T-helper 17 cell (primary cell): Measurements from ENCODE around the gene TFE3. TPM values are rescaled to one million over a fixed set of nuclear protein-coding genes. Genes with fewer than 3 reads are reported as not detected.

ENCODE experiments used
- total RNA-seq, 4 donors: library from RNA in 2 of 4; stranded (reverse) in 2 of 4; gene quantifications; one replicate each; pipeline ENCODE4 v1.2.3 and lab custom pipeline; 2022 to 2026

The TFE3 gene
- total RNA-seq, 2 donors from 2014 or later: 38.9 to 46.4 TPM

Other genes starting within 250 kb of the TFE3 start
- gene HDAC6, start 241.3 kb downstream of the TFE3 start, total RNA-seq: 10 to 100 TPM; 83.4 to 84.4 TPM
- not detected for gene ERAS, start 216.8 kb downstream of the TFE3 start, total RNA-seq
- 10 to 100 TPM in 1 of 2 donors, 1 to 10 TPM in 1; 9.6 to 14.2 TPM for gene PCSK1N, start 207.7 kb downstream of the TFE3 start, total RNA-seq
- gene TIMM17B, start 145.6 kb downstream of the TFE3 start, total RNA-seq: 10 to 100 TPM; 33.6 to 41.9 TPM
- 10 to 100 TPM; 66.7 to 68.8 TPM for gene PQBP1, start 145.4 kb downstream of the TFE3 start, total RNA-seq
- 10 to 100 TPM; 34.8 to 50.7 TPM for gene SLC35A2, start 131.7 kb downstream of the TFE3 start, total RNA-seq
- 100 to 1,000 TPM; 301 to 481 TPM for gene PIM2, start 124.3 kb downstream of the TFE3 start, total RNA-seq
- 10 to 100 TPM; 91.0 to 91.6 TPM for gene OTUD5, start 85.8 kb downstream of the TFE3 start, total RNA-seq
- gene KCND1, start 71.5 kb downstream of the TFE3 start, total RNA-seq: 1 to 10 TPM; 2.2 to 3.2 TPM
- gene GRIPAP1, start 41.1 kb downstream of the TFE3 start, total RNA-seq: 100 to 1,000 TPM; 107 to 123 TPM
- gene CCDC120, start 15.6 kb upstream of the TFE3 start, total RNA-seq: 10 to 100 TPM; 10.8 to 11.8 TPM
- 10 to 100 TPM; 18.8 to 20.6 TPM for gene PRAF2, start 30.6 kb upstream of the TFE3 start, total RNA-seq
- 10 to 100 TPM; 69.9 to 73.5 TPM for gene WDR45, start 36.5 kb upstream of the TFE3 start, total RNA-seq
- 10 to 100 TPM; 13.5 to 14.4 TPM for gene GPKOW, start 80.4 kb upstream of the TFE3 start, total RNA-seq
- 1 to 10 TPM; 1.0 to 1.1 TPM for gene MAGIX, start 119.4 kb upstream of the TFE3 start, total RNA-seq
- 100 to 1,000 TPM; 180 to 203 TPM for gene PLP2, start 128.5 kb upstream of the TFE3 start, total RNA-seq
- gene PRICKLE3, start 143.0 kb upstream of the TFE3 start, total RNA-seq: 1 to 10 TPM; 4.8 to 7.5 TPM
- under 1 TPM; 0.30 to 0.60 TPM for gene SYP, start 156.8 kb upstream of the TFE3 start, total RNA-seq
- gene CACNA1F, start 190.0 kb upstream of the TFE3 start, total RNA-seq: under 1 TPM; 0.47 to 0.67 TPM
- gene CCDC22, start 192.1 kb upstream of the TFE3 start, total RNA-seq: 10 to 100 TPM; 18.2 to 22.8 TPM
- gene FOXP3, start 221.4 kb upstream of the TFE3 start, total RNA-seq: 10 to 100 TPM; 16.1 to 19.1 TPM
- 10 to 100 TPM in 1 of 2 donors, 1 to 10 TPM in 1; 8.3 to 10.8 TPM for gene PPP1R3F, start 226.4 kb upstream of the TFE3 start, total RNA-seq